HG02763 (cell line): ENCODE results near the gene RNF40.
"Not testable (repeated sequence)": the region's sequence is repeated elsewhere in the genome, so short reads cannot be mapped to it uniquely, and the experiment has no call there.

ENCODE experiments used
- ATAC-seq: cut with Tn5 transposase; IDR thresholded peaks from one replicate; pipeline ENCODE4 v1.9.1; 2021; ENCODE audit warnings: mild to moderate bottlenecking, moderate library complexity; ENCODE audit not compliant: unreplicated experiment

The RNF40 gene

DNA sequence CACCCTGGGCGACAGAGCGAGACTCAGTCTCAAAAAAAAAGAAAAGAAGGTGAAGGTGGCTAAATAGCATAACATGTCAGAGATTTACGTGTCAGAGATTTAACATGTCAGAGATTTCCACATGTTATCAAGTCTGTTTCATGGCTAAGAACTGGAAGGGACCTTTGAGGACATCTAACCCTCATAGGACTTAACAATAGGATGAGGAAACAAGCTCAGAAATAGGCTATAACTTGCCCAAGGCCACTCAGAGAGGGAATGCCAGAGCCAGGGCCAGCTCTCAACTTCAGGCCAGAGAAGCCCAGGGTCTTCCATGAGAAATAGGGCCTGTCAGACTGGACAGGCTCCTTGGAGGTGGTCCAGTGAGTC is 51.7 kb downstream of the RNF40 start:
- ATAC-seq, result no peak

DNA sequence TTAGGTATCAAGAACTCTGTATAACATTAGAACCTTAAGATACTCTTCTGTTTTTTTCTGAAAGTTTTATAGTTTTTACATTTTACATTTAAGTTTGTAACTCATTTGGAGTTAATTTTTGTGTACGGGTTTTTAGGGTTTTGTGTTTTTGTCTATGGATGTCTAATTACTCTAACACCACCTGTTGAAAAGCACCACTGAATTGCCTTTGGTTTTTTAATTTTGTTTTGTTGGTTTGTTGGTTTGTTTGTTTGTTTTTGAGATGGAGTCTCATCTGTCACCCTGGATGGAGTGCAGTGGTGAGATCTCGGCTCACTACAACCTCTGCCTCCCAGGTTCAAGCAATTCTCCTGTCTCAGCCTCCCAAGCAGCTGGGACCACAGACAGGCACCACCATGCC is 54.6 kb downstream of the RNF40 start:
- ATAC-seq, result no peak

- ATAC-seq, result no peak
Measured at GRCh38 chr16:30820952-30821421, 58.9 kb downstream of the RNF40 start.

DNA sequence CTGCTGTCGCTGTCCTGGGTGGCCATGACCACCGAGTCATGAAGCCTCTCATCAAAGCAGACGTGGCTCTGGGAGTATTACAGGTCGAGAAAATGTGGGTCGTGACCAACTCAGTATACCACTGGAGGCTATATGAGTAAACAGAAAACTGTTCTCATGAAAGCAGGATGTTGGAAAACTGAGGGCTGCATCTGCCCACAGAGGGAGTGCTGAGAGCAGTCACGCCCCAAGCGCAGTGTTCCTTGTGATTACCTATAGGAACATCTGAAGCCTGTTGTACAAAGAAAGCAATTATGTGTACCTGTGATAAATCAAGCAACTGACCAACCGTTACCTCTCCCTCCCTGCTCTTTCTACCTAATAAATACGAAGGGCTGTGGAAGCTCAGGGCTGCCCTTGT is 59.3 kb downstream of the RNF40 start:
- ATAC-seq, result not testable (repeated sequence)

DNA sequence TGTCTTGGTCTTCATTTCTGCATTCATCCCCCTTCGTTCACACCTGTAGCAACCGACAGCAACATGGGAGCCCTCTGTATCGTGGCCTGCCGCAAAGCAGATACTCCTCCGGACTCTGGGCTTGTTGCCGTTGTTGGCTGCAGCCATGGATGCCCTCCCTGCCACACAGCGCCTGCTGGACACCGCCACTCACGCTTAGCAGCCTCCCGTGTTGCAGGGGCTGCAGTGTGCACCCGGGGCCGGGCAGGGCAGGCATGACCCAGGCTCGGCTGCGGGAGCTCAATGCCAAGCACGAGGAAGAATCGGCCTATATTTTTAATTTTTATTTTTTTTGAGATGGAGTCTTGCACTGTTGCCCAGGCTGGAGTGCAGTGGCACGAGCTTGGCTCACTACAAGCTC is 59.8 kb downstream of the RNF40 start:
- ATAC-seq, result no peak
